Breast epithelium (tissue), 4 donors: ENCODE results near the gene C16orf90. TPM values are rescaled to one million over a fixed set of nuclear protein-coding genes. Genes with fewer than 3 reads are reported as not detected.

Experiments
- DNase-seq, 2 donors: peaks; one replicate each; pipeline ENCODE4 v3.0.0-alpha.2; 2019; ENCODE audit warnings: low spot score in 2 of 2
- H3K27ac ChIP-seq, 2 donors: fragments of 200-600 bp; sonication (generic) in 1 of 2; one replicate each; pipeline ENCODE4 v1.5.1; 2016 to 2019; ENCODE audit warnings: mild to moderate bottlenecking in 1 of 2
- H3K27me3 ChIP-seq, 2 donors: fragments of 200-600 bp; sonication (generic) in 1 of 2; one replicate each; pipeline versions ENCODE4 v1.5.1 to v1.6.0; 2017 to 2019; ENCODE audit warnings: control low read depth in 1 of 2, mild to moderate bottlenecking in 1 of 2
- H3K36me3 ChIP-seq: fragments of 200-600 bp; one replicate; pipeline ENCODE4 v1.5.1; 2019
- H3K4me1 ChIP-seq, 2 donors: fragments of 200-600 bp; sonication (generic); one replicate each; pipeline ENCODE4 v1.5.1; 2016 to 2019; ENCODE audit warnings: control low read depth in 1 of 2
- H3K4me3 ChIP-seq, 3 donors: fragments of 200-600 bp; sonication (generic); 1 replicate in 2 of 3; 2 replicates in 1 of 3; pipeline ENCODE4 v1.5.1; 2016 to 2019; ENCODE audit warnings: mild to moderate bottlenecking in 3 of 3, moderate library complexity in 2 of 3
- H3K9me3 ChIP-seq, 2 donors: fragments of 200-600 bp; sonication (generic) in 1 of 2; one replicate each; pipeline ENCODE4 v1.5.1; 2016 to 2019; ENCODE audit warnings: control low read depth in 1 of 2
- CTCF ChIP-seq, 3 donors: fragments of 450-650 bp; IDR thresholded peaks; one replicate each; pipeline ENCODE4 v1.5.1; 2016 to 2017; ENCODE audit warnings: antibody characterized with exemption in 3 of 3, mild to moderate bottlenecking in 3 of 3, moderate library complexity in 3 of 3
- POLR2A ChIP-seq: fragments of 450-650 bp; IDR thresholded peaks from one replicate; pipeline ENCODE4 v1.6.1; 2016; ENCODE audit warnings: antibody characterized with exemption, mild to moderate bottlenecking, moderate library complexity
- POLR2AphosphoS5 ChIP-seq, 3 donors: sonication (generic); formaldehyde crosslinking; IDR thresholded peaks; one replicate each; pipeline ENCODE4 v1.6.1; 2017; ENCODE audit warnings: antibody characterized with exemption in 3 of 3
- intact Hi-C: fragments of 100-400 bp; cut with DNase I; formaldehyde crosslinking; loops from one replicate; pipeline ENCODE4 v1.15.1; 2023; ENCODE audit warnings: low total_unique reads
- total RNA-seq, 3 donors: library from RNA; depleted of rRNA; stranded (reverse); fragments of >200 nt; gene quantifications; one replicate each; pipeline ENCODE4 v1.1.0, GENCODE V29; 2016

The C16orf90 gene
- total RNA-seq, 3 donors from 2014 or later: not detected

GRCh38 chr16:3487521-3488410 lies 7.5 kb downstream of the C16orf90 start:
- no peaks in the 10 kb centered on the region for H3K9me3 ChIP-seq
- no peak overlapping the region for H3K4me3 ChIP-seq
- H3K27ac ChIP-seq: peak overlapping the region in 1 of 2 donors; percentile 19
- intact Hi-C loops: no loop called here
- DNase-seq: no peak
- no peaks in the 10 kb centered on the region for H3K27me3 ChIP-seq
- H3K36me3 ChIP-seq: peaks cover 4% of the 10 kb centered on the region
- TF ChIP-seq CTCF (IDR thresholded peaks at IDR 0.05) (no peak), POLR2AphosphoS5 (IDR thresholded peaks at IDR 0.05) (no peak), POLR2A (no peak)
- H3K4me1 ChIP-seq: no peaks in the 10 kb centered on the region

- no peak for TF ChIP-seq POLR2AphosphoS5 (IDR thresholded peaks at IDR 0.05)
- TF ChIP-seq CTCF (IDR thresholded peaks at IDR 0.05): no peak
Observed at GRCh38 chr16:3486506-3487215, 8.6 kb downstream of the C16orf90 start.

GRCh38 chr16:3485821-3486505 lies 9.3 kb downstream of the C16orf90 start:
- TF ChIP-seq POLR2AphosphoS5 (IDR thresholded peaks at IDR 0.05) (no peak), POLR2A (no peak), CTCF (IDR thresholded peaks at IDR 0.05) (no peak)
- peaks cover 4% of the 10 kb centered on the region for H3K36me3 ChIP-seq
- intact Hi-C loops: no loop called here
- H3K4me1 ChIP-seq: no peaks in the 10 kb centered on the region
- H3K4me3 ChIP-seq: no peak overlapping the region
- DNase-seq: no peak
- H3K9me3 ChIP-seq: no peaks in the 10 kb centered on the region
- H3K27ac ChIP-seq: no peak overlapping the region
- H3K27me3 ChIP-seq: no peaks in the 10 kb centered on the region

More at GRCh38 chr16:3486506-3487215, 8.6 kb downstream of the C16orf90 start:
- intact Hi-C loops: no loop called here
- H3K36me3 ChIP-seq: peaks cover 4% of the 10 kb centered on the region
- H3K27ac ChIP-seq: no peak overlapping the region
- no peaks in the 10 kb centered on the region for H3K9me3 ChIP-seq
- no peaks in the 10 kb centered on the region for H3K4me1 ChIP-seq
- H3K4me3 ChIP-seq: no peak overlapping the region
- no peaks in the 10 kb centered on the region for H3K27me3 ChIP-seq
- no peak for DNase-seq

GRCh38 chr16:3485097-3485745 lies 10.1 kb downstream of the C16orf90 start:
- TF ChIP-seq POLR2AphosphoS5 (IDR thresholded peaks at IDR 0.05) (no peak), POLR2A (no peak), CTCF (IDR thresholded peaks at IDR 0.05) (no peak)
- Histone ChIP-seq H3K9me3 (no peaks in the 10 kb centered on the region), H3K27me3 (no peaks in the 10 kb centered on the region), H3K36me3 (peaks cover 4% of the 10 kb centered on the region), H3K4me1 (no peaks in the 10 kb centered on the region), H3K27ac (no peak overlapping the region), H3K4me3 (no peak overlapping the region)
- no peak for DNase-seq
- intact Hi-C loops: no loop called here
